Fibroblast of lung (primary cell): ENCODE results near the gene EPS8.
"Not testable (repeated sequence)": the region's sequence is repeated elsewhere in the genome, so short reads cannot be mapped to it uniquely, and the experiment has no call there.

Experiments
- CTCF ChIP-seq, 2 donors: IDR thresholded peaks in 1 of 2; conservative IDR thresholded peaks in 1 of 2; 1 replicate in 1 of 2; 2 replicates in 1 of 2; pipeline ENCODE4 v1.5.1; 2011 to 2012; ENCODE audit warnings: low read length in 2 of 2, control low read depth in 1 of 2, inconsistent platforms in 1 of 2, low read depth in 1 of 2, mild to moderate bottlenecking in 1 of 2
- EZH2 ChIP-seq: IDR thresholded peaks from 2 replicates; pipeline ENCODE4 v1.5.1; 2012; ENCODE audit warnings: low read length, control low read depth, mild to moderate bottlenecking; ENCODE audit errors: missing control alignments

GRCh38 chr12:15762162-15762561 lies 27.0 kb downstream of the EPS8 start:
- TF ChIP-seq CTCF (conservative IDR thresholded peaks at IDR 0.05 in 1 of 2, IDR thresholded peaks at IDR 0.05 in 1 of 2; ENCODE audit: low read depth in 1 of 2, low read length in 2 of 2); EZH2: not testable (repeated sequence)
